WERI-Rb-1 (cell line): ENCODE results near the gene ADARB2.
A peak's percentile ranks its signal among the peaks of the same experiment; 100 is the strongest.

Source experiments
- DNase-seq: peaks from one replicate; pipeline ENCODE4 v3.0.0-alpha.2; 2020
- H3K27ac ChIP-seq: fragments of 250-450 bp; sonication (Bioruptor Pico); 2 replicates; pipeline ENCODE4 v1.5.1; 2020; ENCODE audit warnings: mild to moderate bottlenecking, moderate library complexity
- H3K27me3 ChIP-seq: fragments of 250-450 bp; sonication (Bioruptor Pico); 2 replicates; pipeline ENCODE4 v1.5.1; 2021; ENCODE audit warnings: mild to moderate bottlenecking, low read depth, moderate library complexity; ENCODE audit not compliant: insufficient read depth, severe bottlenecking
- H3K36me3 ChIP-seq: fragments of 250-450 bp; sonication (Bioruptor Pico); 2 replicates; pipeline ENCODE4 v1.5.1; 2020; ENCODE audit warnings: mild to moderate bottlenecking, moderate library complexity
- H3K4me3 ChIP-seq: 2 replicates; pipeline ENCODE4 v1.5.1; 2011; ENCODE audit warnings: low read depth, mild to moderate bottlenecking, control low read depth, low read length
- H3K9me3 ChIP-seq: fragments of 250-450 bp; sonication (Bioruptor Pico); 2 replicates; pipeline ENCODE4 v1.5.1; 2021; ENCODE audit warnings: mild to moderate bottlenecking, moderate library complexity; ENCODE audit not compliant: severe bottlenecking
- TF ChIP-seq, protein P1 (sequence below): IDR thresholded peaks from 2 replicates; pipeline ENCODE4 v1.5.1; 2011; ENCODE audit warnings: low read depth, mild to moderate bottlenecking, control low read depth, inconsistent platforms, low read length

Gene ADARB2

DNA sequence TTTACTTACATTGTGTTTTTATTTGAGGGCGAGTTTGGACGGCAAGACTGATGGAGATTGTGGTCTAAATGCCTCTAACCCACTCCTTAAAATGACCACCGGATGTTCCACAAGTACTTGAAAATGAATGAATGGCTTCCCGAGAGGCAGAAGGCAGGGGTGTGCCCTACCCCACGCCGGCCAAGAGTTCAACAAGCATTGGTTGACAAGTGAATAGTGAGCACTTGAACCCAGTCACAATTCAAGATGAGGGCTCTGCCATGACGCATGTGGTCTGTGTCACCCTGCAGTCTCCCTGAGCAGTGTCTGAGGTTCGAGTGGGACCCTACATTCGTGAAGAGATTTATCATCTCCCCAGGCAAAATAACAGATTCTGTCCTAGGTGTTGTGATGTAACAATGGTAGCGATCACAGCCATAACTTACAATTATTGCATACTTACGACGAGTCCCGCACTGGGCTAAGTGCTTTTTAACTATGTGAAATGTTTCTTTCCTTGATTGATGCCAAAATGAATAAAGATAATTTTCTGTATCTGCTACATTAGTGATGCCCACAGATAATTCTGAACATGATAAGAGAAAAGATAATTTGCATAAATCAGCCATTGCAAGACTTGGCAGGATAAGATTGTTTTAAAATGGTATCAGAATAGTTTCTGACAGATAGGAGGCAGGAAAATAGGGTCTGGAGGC lies 375.8 kb downstream of the ADARB2 start:
- Histone ChIP-seq H3K27me3 (peaks cover 12% of the 10 kb centered on the region), H3K9me3 (no peaks in the 10 kb centered on the region), H3K27ac (no peak overlapping the region), H3K4me3 (no peak overlapping the region), H3K36me3 (no peaks in the 10 kb centered on the region)
- DNase-seq, result no peak
- TF ChIP-seq, protein P1, sequence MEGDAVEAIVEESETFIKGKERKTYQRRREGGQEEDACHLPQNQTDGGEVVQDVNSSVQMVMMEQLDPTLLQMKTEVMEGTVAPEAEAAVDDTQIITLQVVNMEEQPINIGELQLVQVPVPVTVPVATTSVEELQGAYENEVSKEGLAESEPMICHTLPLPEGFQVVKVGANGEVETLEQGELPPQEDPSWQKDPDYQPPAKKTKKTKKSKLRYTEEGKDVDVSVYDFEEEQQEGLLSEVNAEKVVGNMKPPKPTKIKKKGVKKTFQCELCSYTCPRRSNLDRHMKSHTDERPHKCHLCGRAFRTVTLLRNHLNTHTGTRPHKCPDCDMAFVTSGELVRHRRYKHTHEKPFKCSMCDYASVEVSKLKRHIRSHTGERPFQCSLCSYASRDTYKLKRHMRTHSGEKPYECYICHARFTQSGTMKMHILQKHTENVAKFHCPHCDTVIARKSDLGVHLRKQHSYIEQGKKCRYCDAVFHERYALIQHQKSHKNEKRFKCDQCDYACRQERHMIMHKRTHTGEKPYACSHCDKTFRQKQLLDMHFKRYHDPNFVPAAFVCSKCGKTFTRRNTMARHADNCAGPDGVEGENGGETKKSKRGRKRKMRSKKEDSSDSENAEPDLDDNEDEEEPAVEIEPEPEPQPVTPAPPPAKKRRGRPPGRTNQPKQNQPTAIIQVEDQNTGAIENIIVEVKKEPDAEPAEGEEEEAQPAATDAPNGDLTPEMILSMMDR, result no peak

DNA sequence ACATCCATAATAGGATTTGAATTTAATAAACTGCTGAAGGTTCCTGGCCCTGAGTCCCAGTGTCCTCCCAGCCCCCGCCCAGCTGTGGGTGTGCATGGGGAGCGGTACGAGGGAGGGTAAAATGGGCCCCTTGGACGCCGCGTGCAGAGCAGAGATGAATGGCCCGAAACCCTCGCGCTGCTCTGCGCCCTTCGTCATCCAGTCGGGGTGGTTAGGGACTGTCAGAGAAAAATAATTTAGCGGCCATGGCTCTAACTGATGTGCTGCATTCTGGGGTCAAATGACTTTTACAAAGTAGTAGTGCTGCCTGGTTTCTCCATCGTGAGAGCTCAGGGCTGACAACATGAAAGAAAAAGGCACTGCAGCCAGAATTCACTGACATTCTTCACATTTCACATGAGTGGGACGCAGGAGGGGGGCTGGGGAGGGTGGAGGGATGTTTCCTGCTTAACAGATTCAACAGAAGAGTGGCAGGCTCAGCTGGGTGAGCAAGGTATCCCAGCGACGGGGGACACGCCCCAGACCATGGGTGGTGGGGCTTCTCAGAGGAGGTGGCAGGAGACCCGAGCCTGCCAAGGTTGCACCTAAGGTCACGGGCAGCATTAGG lies 376.7 kb downstream of the ADARB2 start:
- TF ChIP-seq, protein P1, result no peak
- no peak overlapping the region for H3K27ac ChIP-seq
- H3K4me3 ChIP-seq, result no peak overlapping the region
- no peaks in the 10 kb centered on the region for H3K36me3 ChIP-seq
- no peak for DNase-seq
- peaks cover 12% of the 10 kb centered on the region for H3K27me3 ChIP-seq
- no peaks in the 10 kb centered on the region for H3K9me3 ChIP-seq

DNA sequence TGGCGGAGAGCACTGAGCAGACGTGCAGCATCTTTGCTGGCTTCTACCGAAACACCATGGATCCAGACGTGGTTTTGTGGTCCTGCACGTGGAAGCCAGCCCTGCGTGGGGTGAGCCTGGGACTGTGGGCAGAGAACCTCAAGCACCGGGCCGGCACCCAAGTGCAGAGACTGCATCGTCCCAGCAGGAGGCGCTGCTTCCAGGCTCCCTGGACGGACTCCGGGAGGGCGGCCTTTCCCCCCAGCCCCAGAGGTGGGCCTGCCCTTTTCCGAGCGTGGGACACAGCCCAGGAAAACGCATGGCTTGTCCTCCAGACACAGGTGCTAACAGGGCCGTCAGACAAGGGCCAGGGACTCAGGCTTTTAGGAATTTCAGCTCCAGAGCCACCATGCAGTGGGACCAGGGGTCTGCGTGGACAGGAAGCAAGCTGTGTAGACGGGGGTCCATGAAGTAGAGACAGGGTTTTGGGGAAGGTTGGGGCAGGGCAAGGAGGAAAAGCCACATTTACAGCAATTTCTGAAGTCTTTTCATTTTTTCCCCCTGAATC lies 377.2 kb downstream of the ADARB2 start:
- H3K27me3 ChIP-seq, result peaks cover 12% of the 10 kb centered on the region
- DNase-seq, result no peak
- TF ChIP-seq, protein P1, result peak; percentile 41
- H3K9me3 ChIP-seq, result no peaks in the 10 kb centered on the region
- H3K27ac ChIP-seq, result no peak overlapping the region
- H3K4me3 ChIP-seq, result no peak overlapping the region
- no peaks in the 10 kb centered on the region for H3K36me3 ChIP-seq

DNA sequence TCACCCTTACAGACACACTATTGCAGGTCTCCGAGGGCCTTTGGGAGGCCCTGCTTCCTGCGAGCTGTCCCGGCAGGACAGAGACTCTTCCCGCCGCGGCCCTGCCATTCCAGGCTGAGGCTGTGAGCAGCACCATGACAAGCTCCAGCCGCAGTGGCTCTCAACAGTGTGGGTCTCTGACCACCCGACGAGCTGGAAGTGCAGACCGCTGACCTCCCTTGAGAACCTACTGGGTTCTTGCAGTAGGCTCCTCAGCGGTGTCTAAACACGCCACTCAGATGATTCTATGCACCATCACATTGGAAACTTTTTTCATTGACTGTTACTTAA lies 377.7 kb downstream of the ADARB2 start:
- Histone ChIP-seq H3K4me3 (no peak overlapping the region), H3K27me3 (peaks cover 12% of the 10 kb centered on the region)
- TF ChIP-seq, protein P1, result no peak

DNA sequence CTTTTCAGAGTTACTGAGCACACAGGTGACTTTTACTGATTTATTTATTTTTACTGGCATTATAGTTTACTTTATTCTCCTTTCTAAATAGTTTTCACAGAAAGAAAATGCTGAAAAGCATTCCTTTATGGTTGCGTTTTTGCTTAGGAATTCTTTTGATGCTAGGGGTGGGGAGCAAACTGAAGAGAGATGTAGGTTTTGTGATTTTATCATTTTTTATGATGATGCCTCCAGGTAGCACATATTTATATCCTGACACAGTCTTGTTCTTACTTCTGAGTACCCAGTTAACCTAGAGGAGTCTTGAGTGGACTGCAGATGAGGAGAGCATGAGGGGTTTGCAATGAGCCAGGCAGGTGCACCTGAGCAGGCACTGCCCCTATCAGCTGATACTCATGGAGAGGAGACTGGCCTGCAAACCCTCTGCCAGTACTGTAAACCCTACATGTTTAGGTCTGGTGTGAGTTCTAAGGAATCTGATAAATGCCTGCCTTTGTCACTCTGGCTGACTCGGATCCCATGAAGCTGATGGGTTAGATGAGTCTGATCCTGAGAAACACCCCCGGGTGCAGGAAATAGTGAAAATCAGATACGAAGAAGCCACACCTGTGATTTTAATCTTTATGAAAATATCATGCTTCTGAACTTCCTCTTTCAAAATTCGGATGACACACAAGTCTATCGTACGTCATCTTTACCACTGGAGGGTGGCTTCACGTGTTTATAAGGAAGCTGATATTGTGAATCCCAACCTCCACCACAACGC lies 378.3 kb downstream of the ADARB2 start:
- TF ChIP-seq, protein P1, result no peak
- no peak overlapping the region for H3K4me3 ChIP-seq
- H3K27ac ChIP-seq, result no peak overlapping the region
- peaks cover 12% of the 10 kb centered on the region for H3K27me3 ChIP-seq
- no peak for DNase-seq
- H3K36me3 ChIP-seq, result no peaks in the 10 kb centered on the region
- H3K9me3 ChIP-seq, result no peaks in the 10 kb centered on the region

More for the DNA sequence above, 377.7 kb downstream of the ADARB2 start:
- no peaks in the 10 kb centered on the region for H3K36me3 ChIP-seq
- no peaks in the 10 kb centered on the region for H3K9me3 ChIP-seq
- no peak for DNase-seq
- no peak overlapping the region for H3K27ac ChIP-seq
